ENCODE results near the gene ERICH4.
"Not testable (repeated sequence)": the region's sequence is repeated elsewhere in the genome, so short reads cannot be mapped to it uniquely, and the experiment has no call there.

The ERICH4 gene

GRCh38 chr19:41433171-41433570, 9.8 kb upstream of the ERICH4 start:
- Histone ChIP-seq H4K20me1 (ENCODE audit: control insufficient read depth, insufficient read depth, low read depth, low read length) (no peaks in the 10 kb centered on the region), H3K4me1 (ENCODE audit: control insufficient read depth, low read length) (peaks cover 6% of the 10 kb centered on the region), H3K9me3 (ENCODE audit: control insufficient read depth, insufficient read depth, low read length) (no peaks in the 10 kb centered on the region), H3K79me2 (ENCODE audit: control insufficient read depth, low read length) (peaks cover 11% of the 10 kb centered on the region), H3K27ac (ENCODE audit: low read depth, low read length) (no peak overlapping the region), H3K9me2 (replicated peaks; ENCODE audit: control insufficient read depth, low read length) (no peaks in the 10 kb centered on the region), H3K4me3 (ENCODE audit: low read length) (no peak overlapping the region), H3K27me3 (ENCODE audit: control insufficient read depth, low read length) (no peaks in the 10 kb centered on the region), H3K36me3 (ENCODE audit: control insufficient read depth, low read length) (peaks cover 40% of the 10 kb centered on the region), H3F3A (ENCODE audit: control insufficient read depth, insufficient read depth) (no peaks in the 10 kb centered on the region), H3K4me2 (ENCODE audit: low read length) (no peak overlapping the region)
- TF ChIP-seq EZH2phosphoT487 (IDR thresholded peaks at IDR 0.05; ENCODE audit: borderline replicate concordance, low read length) (no peak), CTCF (IDR thresholded peaks at IDR 0.05; ENCODE audit: low read depth, low read length, poor library complexity, severe bottlenecking) (no peak)

GRCh38 chr19:41434450-41434849, 8.5 kb upstream of the ERICH4 start:
- Histone ChIP-seq H3K27ac (ENCODE audit: low read depth, low read length) (no peak overlapping the region), H4K20me1 (ENCODE audit: control insufficient read depth, insufficient read depth, low read depth, low read length) (no peaks in the 10 kb centered on the region), H3F3A (ENCODE audit: control insufficient read depth, insufficient read depth) (no peaks in the 10 kb centered on the region), H3K4me3 (ENCODE audit: low read length) (no peak overlapping the region), H3K9me2 (replicated peaks; ENCODE audit: control insufficient read depth, low read length) (no peaks in the 10 kb centered on the region), H3K27me3 (ENCODE audit: control insufficient read depth, low read length) (no peaks in the 10 kb centered on the region), H3K36me3 (ENCODE audit: control insufficient read depth, low read length) (peaks cover 40% of the 10 kb centered on the region), H3K4me2 (ENCODE audit: low read length) (no peak overlapping the region), H3K79me2 (ENCODE audit: control insufficient read depth, low read length) (peaks cover 24% of the 10 kb centered on the region), H3K4me1 (ENCODE audit: control insufficient read depth, low read length) (peaks cover 7% of the 10 kb centered on the region), H3K9me3 (ENCODE audit: control insufficient read depth, insufficient read depth, low read length) (no peaks in the 10 kb centered on the region)
- TF ChIP-seq CTCF (IDR thresholded peaks at IDR 0.05; ENCODE audit: low read depth, low read length, poor library complexity, severe bottlenecking) = no peak
- no peak for TF ChIP-seq EZH2phosphoT487 (IDR thresholded peaks at IDR 0.05; ENCODE audit: borderline replicate concordance, low read length)

- H3K79me2 ChIP-seq (ENCODE audit: control insufficient read depth, low read length) = peaks cover 24% of the 10 kb centered on the region
- H3K4me1 ChIP-seq (ENCODE audit: control insufficient read depth, low read length) = peaks cover 11% of the 10 kb centered on the region
- not testable (repeated sequence) for H3K4me2 ChIP-seq (ENCODE audit: low read length); H3K4me3 ChIP-seq (ENCODE audit: low read length); H3F3A ChIP-seq (ENCODE audit: control insufficient read depth, insufficient read depth); H3K27ac ChIP-seq (ENCODE audit: low read depth, low read length); H3K9me3 ChIP-seq (ENCODE audit: control insufficient read depth, insufficient read depth, low read length); H4K20me1 ChIP-seq (ENCODE audit: control insufficient read depth, insufficient read depth, low read depth, low read length); H3K9me2 ChIP-seq (replicated peaks; ENCODE audit: control insufficient read depth, low read length); H3K27me3 ChIP-seq (ENCODE audit: control insufficient read depth, low read length)
- H3K36me3 ChIP-seq (ENCODE audit: control insufficient read depth, low read length) = peaks cover 40% of the 10 kb centered on the region
Measured at GRCh38 chr19:41435376-41435775, 7.6 kb upstream of the ERICH4 start.

GRCh38 chr19:41435936-41436673, 6.9 kb upstream of the ERICH4 start:
- H3K4me2 ChIP-seq (ENCODE audit: low read length) = no peak overlapping the region
- no peaks in the 10 kb centered on the region for H3K9me3 ChIP-seq (ENCODE audit: control insufficient read depth, insufficient read depth, low read length)
- no peaks in the 10 kb centered on the region for H3K9me2 ChIP-seq (replicated peaks; ENCODE audit: control insufficient read depth, low read length)
- peaks cover 11% of the 10 kb centered on the region for H3K4me1 ChIP-seq (ENCODE audit: control insufficient read depth, low read length)
- H3K27me3 ChIP-seq (ENCODE audit: control insufficient read depth, low read length) = no peaks in the 10 kb centered on the region
- 0 out of 2 replicates have a peak, but pooled peaks cover 2% of the 10 kb centered on the region for H3F3A ChIP-seq (ENCODE audit: control insufficient read depth, insufficient read depth)
- H3K27ac ChIP-seq (ENCODE audit: low read depth, low read length) = no peak overlapping the region
- H3K4me3 ChIP-seq (ENCODE audit: low read length) = no peak overlapping the region
- peaks cover 35% of the 10 kb centered on the region for H3K36me3 ChIP-seq (ENCODE audit: control insufficient read depth, low read length)
- no peaks in the 10 kb centered on the region for H4K20me1 ChIP-seq (ENCODE audit: control insufficient read depth, insufficient read depth, low read depth, low read length)
- H3K79me2 ChIP-seq (ENCODE audit: control insufficient read depth, low read length) = peaks cover 24% of the 10 kb centered on the region
- TF ChIP-seq EZH2phosphoT487 (IDR thresholded peaks at IDR 0.05; ENCODE audit: borderline replicate concordance, low read length) (no peak), CTCF (IDR thresholded peaks at IDR 0.05; ENCODE audit: low read depth, low read length, poor library complexity, severe bottlenecking) (no peak)

All from DOHH2 (cell line).